ENCODE results near the gene ABCG5.

ABCG5 gene

GRCh38 chr2:43840965-43841364, 2.3 kb upstream of the ABCG5 start:
- no peaks in the 10 kb centered on the region for H3K27me3 ChIP-seq (replicated peaks; ENCODE audit: insufficient read depth, low read length)
- no peaks in the 10 kb centered on the region for H3K9me3 ChIP-seq (replicated peaks; ENCODE audit: insufficient read depth, low read length)
- H3K9me2 ChIP-seq (replicated peaks; ENCODE audit: insufficient read depth, low read length): no peaks in the 10 kb centered on the region
- no peak overlapping the region for H3K4me3 ChIP-seq (ENCODE audit: low read length)
- no peaks in the 10 kb centered on the region for H3K4me1 ChIP-seq (ENCODE audit: low read length)
- H3K27ac ChIP-seq (ENCODE audit: low read length): no peak overlapping the region
- no peaks in the 10 kb centered on the region for H3K36me3 ChIP-seq (replicated peaks; ENCODE audit: insufficient read depth, low read length)
- TF ChIP-seq EZH2phosphoT487 (IDR thresholded peaks at IDR 0.05; ENCODE audit: low read length): no peak
- TF ChIP-seq EZH2 (optimal IDR thresholded peaks at IDR 0.05; ENCODE audit: low read depth, low read length): no peak
- no peak for TF ChIP-seq CTCF (IDR thresholded peaks at IDR 0.05; ENCODE audit: low read length)
- DNase-seq: no peak
- H2AFZ ChIP-seq (ENCODE audit: low read length): no peak overlapping the region
- H3K9ac ChIP-seq (ENCODE audit: low read length): no peak overlapping the region
- H3K4me2 ChIP-seq (ENCODE audit: low read depth, low read length): no peak overlapping the region
- H4K20me1 ChIP-seq (ENCODE audit: insufficient read depth, low read length): no peaks in the 10 kb centered on the region
- no peaks in the 10 kb centered on the region for H3F3A ChIP-seq (ENCODE audit: insufficient read depth, low read length)
- H3K79me2 ChIP-seq (ENCODE audit: low read length): no peaks in the 10 kb centered on the region

GRCh38 chr2:43839776-43840564, 1.3 kb upstream of the ABCG5 start:
- Histone ChIP-seq H3K9ac (ENCODE audit: low read length) (no peak overlapping the region), H3F3A (ENCODE audit: insufficient read depth, low read length) (no peaks in the 10 kb centered on the region), H3K79me2 (ENCODE audit: low read length) (no peaks in the 10 kb centered on the region), H3K4me2 (ENCODE audit: low read depth, low read length) (no peak overlapping the region), H3K4me3 (ENCODE audit: low read length) (no peak overlapping the region), H3K4me1 (ENCODE audit: low read length) (no peaks in the 10 kb centered on the region), H3K9me2 (replicated peaks; ENCODE audit: insufficient read depth, low read length) (no peaks in the 10 kb centered on the region), H3K9me3 (replicated peaks; ENCODE audit: insufficient read depth, low read length) (no peaks in the 10 kb centered on the region), H3K36me3 (replicated peaks; ENCODE audit: insufficient read depth, low read length) (no peaks in the 10 kb centered on the region), H2AFZ (ENCODE audit: low read length) (no peak overlapping the region), H4K20me1 (ENCODE audit: insufficient read depth, low read length) (no peaks in the 10 kb centered on the region), H3K27me3 (replicated peaks; ENCODE audit: insufficient read depth, low read length) (no peaks in the 10 kb centered on the region), H3K27ac (ENCODE audit: low read length) (no peak overlapping the region)
- no peak for TF ChIP-seq CTCF (IDR thresholded peaks at IDR 0.05; ENCODE audit: low read length)
- no peak for DNase-seq

GRCh38 chr2:43837831-43838559, 644 bp downstream of the ABCG5 start:
- H3K27ac ChIP-seq (ENCODE audit: low read length): no peak overlapping the region
- H3K9me2 ChIP-seq (replicated peaks; ENCODE audit: insufficient read depth, low read length): no peaks in the 10 kb centered on the region
- no peaks in the 10 kb centered on the region for H3K27me3 ChIP-seq (replicated peaks; ENCODE audit: insufficient read depth, low read length)
- no peaks in the 10 kb centered on the region for H3K36me3 ChIP-seq (replicated peaks; ENCODE audit: insufficient read depth, low read length)
- no peaks in the 10 kb centered on the region for H3F3A ChIP-seq (ENCODE audit: insufficient read depth, low read length)
- H2AFZ ChIP-seq (ENCODE audit: low read length): no peak overlapping the region
- no peaks in the 10 kb centered on the region for H3K79me2 ChIP-seq (ENCODE audit: low read length)
- TF ChIP-seq CTCF (IDR thresholded peaks at IDR 0.05; ENCODE audit: low read length): no peak
- TF ChIP-seq EZH2 (optimal IDR thresholded peaks at IDR 0.05; ENCODE audit: low read depth, low read length): no peak
- no peak for TF ChIP-seq EZH2phosphoT487 (IDR thresholded peaks at IDR 0.05; ENCODE audit: low read length)
- no peak overlapping the region for H3K9ac ChIP-seq (ENCODE audit: low read length)
- no peak overlapping the region for H3K4me3 ChIP-seq (ENCODE audit: low read length)
- DNase-seq: no peak
- no peaks in the 10 kb centered on the region for H3K9me3 ChIP-seq (replicated peaks; ENCODE audit: insufficient read depth, low read length)
- no peaks in the 10 kb centered on the region for H4K20me1 ChIP-seq (ENCODE audit: insufficient read depth, low read length)
- H3K4me1 ChIP-seq (ENCODE audit: low read length): no peaks in the 10 kb centered on the region
- no peak overlapping the region for H3K4me2 ChIP-seq (ENCODE audit: low read depth, low read length)

Measured in MM.1S (cell line).